ENCODE results near the gene EFNA3. TPM values are rescaled to one million over a fixed set of nuclear protein-coding genes. Genes with fewer than 3 reads are reported as not detected.

The EFNA3 gene
- total RNA-seq, 1 experiment from 2014 or later: 23.5 TPM

DNA sequence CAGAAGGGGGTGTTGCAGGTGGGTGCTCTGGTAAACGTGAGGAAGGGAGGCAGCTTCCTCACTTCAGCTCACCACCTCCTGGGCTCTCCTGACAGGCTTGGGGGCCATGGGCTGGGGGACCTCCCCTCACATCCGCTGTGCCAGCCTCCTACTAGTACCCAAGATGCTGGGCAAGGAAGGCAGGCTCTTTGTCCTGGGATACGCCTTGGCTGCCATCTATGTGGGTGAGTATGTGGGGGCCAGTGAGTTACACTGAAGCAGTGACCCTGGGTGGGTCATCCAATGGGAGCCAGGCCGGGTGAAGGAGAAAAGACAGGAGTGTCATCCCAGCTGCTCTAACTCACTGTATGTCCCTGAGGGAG, 39.3 kb upstream of the EFNA3 start:
- Histone ChIP-seq H4K20me1 (ENCODE audit: low read length) (no peaks in the 10 kb centered on the region), H3K4me1 (ENCODE audit: insufficient read depth, low read length) (peaks cover 18% of the 10 kb centered on the region), H3K36me3 (ENCODE audit: low read depth, low read length) (no peaks in the 10 kb centered on the region), H3K79me2 (ENCODE audit: low read length) (no peaks in the 10 kb centered on the region), H3F3A (ENCODE audit: low read length, unreplicated experiment) (no peaks in the 10 kb centered on the region), H3K9me2 (replicated peaks; ENCODE audit: low read length) (no peaks in the 10 kb centered on the region), H3K4me3 (ENCODE audit: low read length) (no peak overlapping the region), H3K27ac (ENCODE audit: low read length) (peak overlapping the region; percentile 44), H3K27me3 (ENCODE audit: low read length) (no peaks in the 10 kb centered on the region), H2AFZ (ENCODE audit: low read length) (no peak overlapping the region; the same call in 1 of the 2 replicates), H3K9me3 (ENCODE audit: low read length) (no peaks in the 10 kb centered on the region), H3K4me2 (ENCODE audit: low read length) (peak overlapping the region; percentile 32), H3K9ac (ENCODE audit: low read length) (no peak overlapping the region)
- ChIA-PET CTCF (interaction anchor here (0.6 to 1.6 kb wide), 5 partner anchors 12 to 957 kb away, joined by 3 to 9 read pairs (median 4); partner anchors contain the start of gene ADAM15), POLR2A (ENCODE audit: unreplicated experiment) (interaction anchor here (0.5 kb wide), 1 partner anchor 945 kb away, joined by 30 read pairs; no protein-coding TSS in a partner anchor)
- intact Hi-C loops (cut with micrococcal nuclease): no loop called here
- TF ChIP-seq CTCF (conservative IDR thresholded peaks at IDR 0.05; ENCODE audit: low read depth, low read length): no peak
- BruUV-seq (replicated peaks): no TSS peak
- ATAC-seq: no peak
- no peak for DNase-seq

DNA sequence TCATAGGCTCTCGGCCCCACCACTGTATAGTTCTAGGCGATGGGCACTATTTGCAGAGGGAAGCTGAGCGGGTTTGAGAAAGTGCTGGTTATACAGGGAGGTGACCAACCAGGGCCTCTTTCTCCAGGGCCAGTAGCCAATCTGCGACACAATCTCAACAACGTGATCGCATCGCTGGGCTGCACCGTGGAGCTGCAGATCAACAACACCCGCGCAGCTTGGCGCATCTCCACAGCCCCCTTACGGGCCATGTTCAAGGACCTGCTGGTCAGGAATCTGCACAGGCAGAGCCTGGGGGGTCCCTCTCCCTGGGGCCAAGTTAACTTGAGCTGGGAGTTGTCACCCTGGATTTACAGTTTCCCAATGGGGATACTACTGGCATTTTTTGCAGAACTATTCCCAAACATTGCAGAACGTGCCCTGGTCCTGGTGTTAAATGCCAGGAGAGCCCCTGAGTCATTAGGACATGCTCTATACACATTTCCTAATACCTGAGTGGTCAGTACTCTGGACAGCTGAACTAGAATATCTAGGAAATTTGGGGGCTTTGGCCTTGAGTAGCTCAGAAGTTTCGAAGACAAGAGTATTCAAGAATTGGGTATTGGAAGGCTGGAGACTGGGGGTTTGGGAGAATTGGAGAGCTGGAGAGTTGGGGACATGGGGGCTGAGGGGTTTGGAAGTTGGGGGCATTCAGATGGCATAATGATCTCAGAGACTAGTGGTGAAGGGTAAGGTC, 38.1 kb upstream of the EFNA3 start:
- Histone ChIP-seq H2AFZ (ENCODE audit: low read length) (no peak overlapping the region), H3K36me3 (ENCODE audit: low read depth, low read length) (no peaks in the 10 kb centered on the region), H3K4me3 (ENCODE audit: low read length) (no peak overlapping the region), H3K9me2 (replicated peaks; ENCODE audit: low read length) (no peaks in the 10 kb centered on the region), H3K9ac (ENCODE audit: low read length) (no peak overlapping the region), H4K20me1 (ENCODE audit: low read length) (no peaks in the 10 kb centered on the region), H3K9me3 (ENCODE audit: low read length) (no peaks in the 10 kb centered on the region), H3K79me2 (ENCODE audit: low read length) (no peaks in the 10 kb centered on the region), H3K27me3 (ENCODE audit: low read length) (no peaks in the 10 kb centered on the region), H3K4me1 (ENCODE audit: insufficient read depth, low read length) (peaks cover 29% of the 10 kb centered on the region), H3K4me2 (ENCODE audit: low read length) (no peak overlapping the region), H3F3A (ENCODE audit: low read length, unreplicated experiment) (no peaks in the 10 kb centered on the region), H3K27ac (ENCODE audit: low read length) (no peak overlapping the region)
- intact Hi-C loops (cut with micrococcal nuclease): no loop called here
- CTCF ChIA-PET: no interaction called here
- ATAC-seq (no peak), DNase-seq (no peak)
- TF ChIP-seq CTCF (conservative IDR thresholded peaks at IDR 0.05; ENCODE audit: low read depth, low read length): no peak
- TF ChIP-seq EZH2 (IDR thresholded peaks at IDR 0.05; ENCODE audit: low read length, unreplicated experiment): no peak
- no peak for TF ChIP-seq EZH2phosphoT487 (IDR thresholded peaks at IDR 0.05; ENCODE audit: borderline replicate concordance, low read length)
- BruUV-seq (replicated peaks): no TSS peak
- POLR2A ChIA-PET (ENCODE audit: unreplicated experiment): no interaction called here

DNA sequence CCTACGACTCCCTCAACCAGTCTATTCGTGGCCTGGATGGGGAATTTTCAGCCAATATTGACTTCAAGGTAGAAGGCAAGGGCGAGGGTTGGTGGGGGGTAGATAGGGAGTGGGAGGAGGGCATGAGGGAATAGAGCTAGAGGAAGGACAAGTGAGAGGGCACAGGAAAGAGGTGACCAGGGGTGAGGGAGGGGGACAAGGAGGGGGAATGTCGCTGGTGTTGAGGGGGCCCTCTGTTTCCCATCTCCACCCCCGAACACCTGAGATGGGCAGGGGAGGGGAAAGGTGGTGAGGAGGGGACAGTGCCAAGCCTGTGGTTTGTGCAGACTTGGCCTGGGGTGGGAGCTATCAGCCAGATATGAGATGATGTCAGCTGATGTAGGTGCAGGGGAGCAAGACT, 35.8 kb upstream of the EFNA3 start:
- H3K27ac ChIP-seq (ENCODE audit: low read length): no peak overlapping the region
- H4K20me1 ChIP-seq (ENCODE audit: low read length): no peaks in the 10 kb centered on the region
- DNase-seq (no peak), ATAC-seq (no peak)
- ChIA-PET POLR2A (ENCODE audit: unreplicated experiment) (no interaction called here), CTCF (interaction anchor here (0.7 kb wide), 1 partner anchor 42 kb away, joined by 14 read pairs; no protein-coding TSS in a partner anchor)
- no peaks in the 10 kb centered on the region for H3F3A ChIP-seq (ENCODE audit: low read length, unreplicated experiment)
- no peak for TF ChIP-seq EZH2 (IDR thresholded peaks at IDR 0.05; ENCODE audit: low read length, unreplicated experiment)
- TF ChIP-seq EZH2phosphoT487 (IDR thresholded peaks at IDR 0.05; ENCODE audit: borderline replicate concordance, low read length): no peak
- no peak for TF ChIP-seq CTCF (conservative IDR thresholded peaks at IDR 0.05; ENCODE audit: low read depth, low read length)
- no peaks in the 10 kb centered on the region for H3K9me2 ChIP-seq (replicated peaks; ENCODE audit: low read length)
- no peak overlapping the region for H3K9ac ChIP-seq (ENCODE audit: low read length)
- BruUV-seq (replicated peaks): no TSS peak
- H2AFZ ChIP-seq (ENCODE audit: low read length): no peak overlapping the region
- H3K4me1 ChIP-seq (ENCODE audit: insufficient read depth, low read length): peaks cover 33% of the 10 kb centered on the region
- no peak overlapping the region for H3K4me2 ChIP-seq (ENCODE audit: low read length)
- H3K79me2 ChIP-seq (ENCODE audit: low read length): no peaks in the 10 kb centered on the region
- no peaks in the 10 kb centered on the region for H3K36me3 ChIP-seq (ENCODE audit: low read depth, low read length)
- H3K4me3 ChIP-seq (ENCODE audit: low read length): no peak overlapping the region
- H3K27me3 ChIP-seq (ENCODE audit: low read length): no peaks in the 10 kb centered on the region
- no peaks in the 10 kb centered on the region for H3K9me3 ChIP-seq (ENCODE audit: low read length)
- intact Hi-C loops (cut with micrococcal nuclease): no loop called here

Measured in PC-3 (cell line).